ENCODE results near the gene TBATA. TPM values are rescaled to one million over a fixed set of nuclear protein-coding genes. Genes with fewer than 3 reads are reported as not detected.

TBATA gene
- total RNA-seq, 2 donors from 2014 or later, result not detected

GRCh38 chr10:70816220-70816894 lies 31.2 kb upstream of the TBATA start:
- Mint-ChIP-seq H3K9me3 (no peaks in the 10 kb centered on the region), H3K4me3 (peak overlapping the region; percentile 89), H3K27ac (peak overlapping the region; percentile 53 to 64), H3K27me3 (no peaks in the 10 kb centered on the region), H3K36me3 (peaks cover 4% of the 10 kb centered on the region), H3K4me1 (ENCODE audit: low read depth in 2 of 2) (peaks cover 17 to 30% of the 10 kb centered on the region in 2 donors)
- ATAC-seq (peak; percentile 75 to 77), DNase-seq (ENCODE audit: low spot score) (peak; percentile 67)

- Mint-ChIP-seq H3K4me1 (ENCODE audit: low read depth in 2 of 2) (peaks cover 17 to 25% of the 10 kb centered on the region in 2 donors), H3K36me3 (peaks cover 4% of the 10 kb centered on the region), H3K27me3 (no peaks in the 10 kb centered on the region), H3K9me3 (no peaks in the 10 kb centered on the region), H3K4me3 (peak within 1 kb of the TSS; percentile 89), H3K27ac (peak within 1 kb of the TSS; percentile 53 to 64)
- ATAC-seq, result peak; percentile 97
- peak; percentile 90 for DNase-seq (ENCODE audit: low spot score)
Measured at GRCh38 chr10:70815504-70816219, 30.5 kb upstream of the TBATA start, which contains the start of gene SGPL1. TSS of gene SGPL1 (plus strand) at chr10:70815948. CDS start at chr10:70816854, 906 bp downstream.

GRCh38 chr10:70814126-70814525 lies 28.9 kb upstream of the TBATA start:
- Mint-ChIP-seq H3K27ac (peak overlapping the region; percentile 26 to 51), H3K4me3 (peak overlapping the region; percentile 35), H3K4me1 (ENCODE audit: low read depth in 2 of 2) (peaks cover 17 to 23% of the 10 kb centered on the region in 2 donors), H3K27me3 (no peaks in the 10 kb centered on the region), H3K36me3 (peaks cover 4% of the 10 kb centered on the region), H3K9me3 (no peaks in the 10 kb centered on the region)
- ATAC-seq (no peak), DNase-seq (ENCODE audit: low spot score) (no peak)

- H3K4me1 Mint-ChIP-seq (ENCODE audit: low read depth in 2 of 2), result peaks cover 15 to 18% of the 10 kb centered on the region in 2 donors
- peaks cover 3% of the 10 kb centered on the region for H3K36me3 Mint-ChIP-seq
- ATAC-seq, result no peak
- H3K27ac Mint-ChIP-seq, result no peak overlapping the region
- no peak for DNase-seq (ENCODE audit: low spot score)
- H3K27me3 Mint-ChIP-seq, result no peaks in the 10 kb centered on the region
- H3K4me3 Mint-ChIP-seq, result no peak overlapping the region
- H3K9me3 Mint-ChIP-seq, result no peaks in the 10 kb centered on the region
Measured at GRCh38 chr10:70812814-70813213, 27.6 kb upstream of the TBATA start.

GRCh38 chr10:70811881-70812280 lies 26.7 kb upstream of the TBATA start:
- H3K4me3 Mint-ChIP-seq, result no peak overlapping the region
- H3K4me1 Mint-ChIP-seq (ENCODE audit: low read depth in 2 of 2), result peaks cover 9 to 13% of the 10 kb centered on the region in 2 donors
- no peaks in the 10 kb centered on the region for H3K9me3 Mint-ChIP-seq
- H3K36me3 Mint-ChIP-seq, result no peaks in the 10 kb centered on the region
- DNase-seq (ENCODE audit: low spot score) (no peak), ATAC-seq (no peak)
- H3K27ac Mint-ChIP-seq, result no peak overlapping the region
- no peaks in the 10 kb centered on the region for H3K27me3 Mint-ChIP-seq

- DNase-seq (ENCODE audit: low spot score) (no peak), ATAC-seq (no peak)
- Mint-ChIP-seq H3K27me3 (no peaks in the 10 kb centered on the region), H3K27ac (no peak overlapping the region), H3K9me3 (no peaks in the 10 kb centered on the region), H3K4me3 (no peak overlapping the region), H3K4me1 (ENCODE audit: low read depth in 2 of 2) (peaks cover 8 to 9% of the 10 kb centered on the region in 2 donors), H3K36me3 (no peaks in the 10 kb centered on the region)
Measured at GRCh38 chr10:70810967-70811366, 25.8 kb upstream of the TBATA start.

GRCh38 chr10:70809726-70810125 lies 24.5 kb upstream of the TBATA start:
- DNase-seq (ENCODE audit: low spot score) (no peak), ATAC-seq (no peak)
- H3K4me1 Mint-ChIP-seq (ENCODE audit: low read depth in 2 of 2), result peaks cover 7% of the 10 kb centered on the region in 2 donors
- no peaks in the 10 kb centered on the region for H3K36me3 Mint-ChIP-seq
- H3K9me3 Mint-ChIP-seq, result no peaks in the 10 kb centered on the region
- no peak overlapping the region for H3K4me3 Mint-ChIP-seq
- no peak overlapping the region for H3K27ac Mint-ChIP-seq
- H3K27me3 Mint-ChIP-seq, result no peaks in the 10 kb centered on the region

GRCh38 chr10:70809011-70809611 lies 23.9 kb upstream of the TBATA start:
- H3K4me3 Mint-ChIP-seq, result no peak overlapping the region
- H3K27me3 Mint-ChIP-seq, result no peaks in the 10 kb centered on the region
- H3K9me3 Mint-ChIP-seq, result no peaks in the 10 kb centered on the region
- no peaks in the 10 kb centered on the region for H3K36me3 Mint-ChIP-seq
- peaks cover under 1 to 1% of the 10 kb centered on the region in 2 donors for H3K4me1 Mint-ChIP-seq (ENCODE audit: low read depth in 2 of 2)
- no peak for ATAC-seq
- no peak for DNase-seq (ENCODE audit: low spot score)
- no peak overlapping the region for H3K27ac Mint-ChIP-seq

GRCh38 chr10:70807556-70807955 lies 22.4 kb upstream of the TBATA start:
- Mint-ChIP-seq H3K36me3 (no peaks in the 10 kb centered on the region), H3K27ac (no peak overlapping the region), H3K9me3 (no peaks in the 10 kb centered on the region), H3K4me3 (no peak overlapping the region), H3K4me1 (ENCODE audit: low read depth in 2 of 2) (no peaks in the 10 kb centered on the region), H3K27me3 (peaks cover 0 to 1% of the 10 kb centered on the region in 2 donors)
- no peak for ATAC-seq
- no peak for DNase-seq (ENCODE audit: low spot score)

GRCh38 chr10:70806841-70807240 lies 21.7 kb upstream of the TBATA start:
- no peaks in the 10 kb centered on the region for H3K36me3 Mint-ChIP-seq
- ATAC-seq (no peak), DNase-seq (ENCODE audit: low spot score) (no peak)
- H3K4me1 Mint-ChIP-seq (ENCODE audit: low read depth in 2 of 2), result no peaks in the 10 kb centered on the region
- no peak overlapping the region for H3K27ac Mint-ChIP-seq
- H3K4me3 Mint-ChIP-seq, result no peak overlapping the region
- peaks cover 0 to 8% of the 10 kb centered on the region in 2 donors for H3K27me3 Mint-ChIP-seq
- H3K9me3 Mint-ChIP-seq, result no peaks in the 10 kb centered on the region

GRCh38 chr10:70805619-70806215 lies 20.5 kb upstream of the TBATA start:
- peaks cover 0 to 9% of the 10 kb centered on the region in 2 donors for H3K27me3 Mint-ChIP-seq
- no peak overlapping the region for H3K4me3 Mint-ChIP-seq
- DNase-seq (ENCODE audit: low spot score) (no peak), ATAC-seq (no peak)
- H3K36me3 Mint-ChIP-seq, result no peaks in the 10 kb centered on the region
- no peaks in the 10 kb centered on the region for H3K4me1 Mint-ChIP-seq (ENCODE audit: low read depth in 2 of 2)
- no peak overlapping the region for H3K27ac Mint-ChIP-seq
- no peaks in the 10 kb centered on the region for H3K9me3 Mint-ChIP-seq

GRCh38 chr10:70804421-70804808 lies 19.2 kb upstream of the TBATA start:
- no peak for DNase-seq (ENCODE audit: low spot score)
- H3K4me3 Mint-ChIP-seq, result no peak overlapping the region
- H3K4me1 Mint-ChIP-seq (ENCODE audit: low read depth in 2 of 2), result peaks cover 3 to 4% of the 10 kb centered on the region in 2 donors
- no peaks in the 10 kb centered on the region for H3K36me3 Mint-ChIP-seq
- H3K27me3 Mint-ChIP-seq, result peaks cover 0 to 14% of the 10 kb centered on the region in 2 donors
- H3K27ac Mint-ChIP-seq, result no peak overlapping the region
- H3K9me3 Mint-ChIP-seq, result no peaks in the 10 kb centered on the region
- no peak for ATAC-seq

- peaks cover 7 to 9% of the 10 kb centered on the region in 2 donors for H3K4me1 Mint-ChIP-seq (ENCODE audit: low read depth in 2 of 2)
- no peaks in the 10 kb centered on the region for H3K36me3 Mint-ChIP-seq
- H3K4me3 Mint-ChIP-seq, result no peak overlapping the region
- H3K27ac Mint-ChIP-seq, result no peak overlapping the region
- no peak for DNase-seq (ENCODE audit: low spot score)
- H3K27me3 Mint-ChIP-seq, result peaks cover 0 to 19% of the 10 kb centered on the region in 2 donors
- ATAC-seq, result no peak
- H3K9me3 Mint-ChIP-seq, result no peaks in the 10 kb centered on the region
Measured at GRCh38 chr10:70803775-70804420, 18.7 kb upstream of the TBATA start.
